Measurements from ENCODE around the gene IPO4.

DNA sequence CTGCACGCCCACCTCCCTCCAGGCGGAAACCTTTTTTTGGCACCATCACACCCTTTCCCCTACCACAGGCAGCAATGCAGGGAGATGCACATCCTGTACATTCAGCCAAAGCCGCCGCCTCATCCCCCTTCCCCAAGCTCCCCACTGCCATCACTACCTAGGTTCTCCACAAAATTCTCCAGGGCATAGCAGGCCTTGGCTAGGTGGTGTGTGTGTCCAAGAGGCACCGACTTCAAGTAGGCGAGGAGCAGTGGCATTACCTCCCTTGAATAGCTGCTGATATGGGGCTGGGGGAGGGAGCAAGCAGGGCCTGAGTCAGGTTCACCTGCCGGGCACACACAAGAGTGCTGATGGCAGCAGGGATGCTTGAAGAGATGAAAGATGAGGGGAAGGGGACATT, 3.6 kb downstream of the IPO4 start:
- TF ChIP-seq, protein P1, sequence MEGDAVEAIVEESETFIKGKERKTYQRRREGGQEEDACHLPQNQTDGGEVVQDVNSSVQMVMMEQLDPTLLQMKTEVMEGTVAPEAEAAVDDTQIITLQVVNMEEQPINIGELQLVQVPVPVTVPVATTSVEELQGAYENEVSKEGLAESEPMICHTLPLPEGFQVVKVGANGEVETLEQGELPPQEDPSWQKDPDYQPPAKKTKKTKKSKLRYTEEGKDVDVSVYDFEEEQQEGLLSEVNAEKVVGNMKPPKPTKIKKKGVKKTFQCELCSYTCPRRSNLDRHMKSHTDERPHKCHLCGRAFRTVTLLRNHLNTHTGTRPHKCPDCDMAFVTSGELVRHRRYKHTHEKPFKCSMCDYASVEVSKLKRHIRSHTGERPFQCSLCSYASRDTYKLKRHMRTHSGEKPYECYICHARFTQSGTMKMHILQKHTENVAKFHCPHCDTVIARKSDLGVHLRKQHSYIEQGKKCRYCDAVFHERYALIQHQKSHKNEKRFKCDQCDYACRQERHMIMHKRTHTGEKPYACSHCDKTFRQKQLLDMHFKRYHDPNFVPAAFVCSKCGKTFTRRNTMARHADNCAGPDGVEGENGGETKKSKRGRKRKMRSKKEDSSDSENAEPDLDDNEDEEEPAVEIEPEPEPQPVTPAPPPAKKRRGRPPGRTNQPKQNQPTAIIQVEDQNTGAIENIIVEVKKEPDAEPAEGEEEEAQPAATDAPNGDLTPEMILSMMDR (IDR thresholded peaks at IDR 0.05) = no peak
- TF ChIP-seq POLR2A (IDR thresholded peaks at IDR 0.05) = no peak
